Endometrial microvascular endothelial cells (primary cell): ENCODE data around the gene LYZL4. TPM values are rescaled to one million over a fixed set of nuclear protein-coding genes. Genes with fewer than 3 reads are reported as not detected.

Experiments
- in situ Hi-C: cut with HindIII; loops from 2 replicates; pipeline ENCODE4 v1.10.0; 2017; ENCODE audit warnings: low sequenced_read_pairs, low pct_unique_long_range_greater_than_20kb; ENCODE audit errors: inconsistent ontology term
- total RNA-seq: library from RNA; depleted of rRNA; stranded (reverse); fragments of >200 nt; gene quantifications from one replicate; pipeline ENCODE4 v1.2.3, GENCODE V29; 2015; ENCODE audit errors: inconsistent ontology term

Gene LYZL4
- total RNA-seq, 1 donor from 2014 or later: not detected

- in situ Hi-C loops: no loop called here
Measured at GRCh38 chr3:42387802-42388651, 22.4 kb downstream of the LYZL4 start.

GRCh38 chr3:42381551-42382082 is 28.8 kb downstream of the LYZL4 start:
- in situ Hi-C loops: no loop called here

- in situ Hi-C loops: no loop called here
Measured at GRCh38 chr3:42377681-42378080, 32.7 kb downstream of the LYZL4 start.

GRCh38 chr3:42376344-42376798 is 34.0 kb downstream of the LYZL4 start:
- in situ Hi-C loops: no loop called here

- in situ Hi-C loops: no loop called here
Measured at GRCh38 chr3:42375121-42375800, 35.1 kb downstream of the LYZL4 start.

- in situ Hi-C loops: no loop called here
Measured at GRCh38 chr3:42371776-42372175, 38.6 kb downstream of the LYZL4 start.

GRCh38 chr3:42369832-42370231 is 40.6 kb downstream of the LYZL4 start:
- in situ Hi-C loops: no loop called here

GRCh38 chr3:42369304-42369703 is 41.1 kb downstream of the LYZL4 start:
- in situ Hi-C loops: no loop called here

- in situ Hi-C loops: no loop called here
Measured at GRCh38 chr3:42368861-42369260, 41.5 kb downstream of the LYZL4 start.

- in situ Hi-C loops: no loop called here
Measured at GRCh38 chr3:42367903-42368302, 42.5 kb downstream of the LYZL4 start.

GRCh38 chr3:42366550-42366949 is 43.9 kb downstream of the LYZL4 start:
- in situ Hi-C loops: no loop called here

GRCh38 chr3:42357335-42357734 is 53.1 kb downstream of the LYZL4 start:
- in situ Hi-C loops: no loop called here

GRCh38 chr3:42355612-42356011 is 54.8 kb downstream of the LYZL4 start:
- in situ Hi-C loops: no loop called here

- in situ Hi-C loops: no loop called here
Measured at GRCh38 chr3:42353631-42354030, 56.8 kb downstream of the LYZL4 start.

GRCh38 chr3:42351207-42351606 is 59.2 kb downstream of the LYZL4 start:
- in situ Hi-C loops: no loop called here

- in situ Hi-C loops: no loop called here
Measured at GRCh38 chr3:42349765-42350594, 60.4 kb downstream of the LYZL4 start.

- in situ Hi-C loops: no loop called here
Measured at GRCh38 chr3:42347928-42348327, 62.5 kb downstream of the LYZL4 start.
